Neural cell (in vitro differentiated cells): ENCODE results near the gene RNF213. TPM values are rescaled to one million over a fixed set of nuclear protein-coding genes. Genes with fewer than 3 reads are reported as not detected.

ENCODE experiments used
- H2AFZ ChIP-seq: fragments of 200-600, 300-800 bp; sonication (generic), shearing (Covaris generic); 2 replicates; pipeline ENCODE4 v1.6.0; 2014; ENCODE audit warnings: low read depth, mild to moderate bottlenecking, antibody characterized with exemption, low read length, moderate library complexity
- H3F3A ChIP-seq: fragments of 200-600 bp; shearing (Covaris generic); 2 replicates; pipeline ENCODE4 v1.6.1; 2016; ENCODE audit warnings: mild to moderate bottlenecking, moderate library complexity, mixed read lengths, antibody characterized with exemption, low read length; ENCODE audit not compliant: insufficient read depth, poor library complexity, severe bottlenecking
- H3K27ac ChIP-seq: fragments of 200-600, 300-800 bp; sonication (generic), shearing (Covaris generic); 2 replicates; pipeline ENCODE4 v1.5.1; 2014; ENCODE audit warnings: mild to moderate bottlenecking, low read length, moderate library complexity
- H3K27me3 ChIP-seq: fragments of 300-800, 200-600 bp; sonication (generic), shearing (Covaris generic); 2 replicates; pipeline ENCODE4 v1.6.0; 2014; ENCODE audit warnings: mild to moderate bottlenecking, low read depth, low read length, moderate library complexity; ENCODE audit not compliant: insufficient read depth
- H3K36me3 ChIP-seq: fragments of 300-800, 200-600 bp; sonication (generic), shearing (Covaris generic); 2 replicates; pipeline ENCODE4 v1.5.1; 2014; ENCODE audit warnings: mild to moderate bottlenecking, antibody characterized with exemption, low read length, moderate library complexity; ENCODE audit not compliant: insufficient read depth
- H3K4me2 ChIP-seq: fragments of 300-800, 200-600 bp; sonication (generic), shearing (Covaris generic); 2 replicates; pipeline ENCODE4 v1.6.0; 2014; ENCODE audit warnings: mild to moderate bottlenecking, low read length
- H3K4me3 ChIP-seq: fragments of 300-800, 200-600 bp; sonication (generic), shearing (Covaris generic); 2 replicates; pipeline ENCODE4 v1.5.1; 2014; ENCODE audit warnings: mild to moderate bottlenecking, low read length, moderate library complexity
- H3K79me2 ChIP-seq: fragments of 200-600 bp; shearing (Covaris generic); replicated peaks from 2 replicates; pipeline ENCODE4 v1.6.0; 2014; ENCODE audit warnings: mild to moderate bottlenecking, low read length, moderate library complexity; ENCODE audit not compliant: insufficient read depth
- H3K9ac ChIP-seq: fragments of 300-800, 200-600 bp; sonication (generic), shearing (Covaris generic); 2 replicates; pipeline ENCODE4 v1.6.1; 2016; ENCODE audit warnings: mild to moderate bottlenecking, low read length, mixed read lengths
- H3K9me2 ChIP-seq: fragments of 200-600 bp; shearing (Covaris generic); 2 replicates; pipeline ENCODE4 v1.6.1; 2016; ENCODE audit warnings: mild to moderate bottlenecking, low read length, mixed read lengths; ENCODE audit not compliant: insufficient read depth
- H3K9me3 ChIP-seq: fragments of 200-600, 300-800 bp; sonication (generic), shearing (Covaris generic); 2 replicates; pipeline ENCODE4 v1.6.1; 2016; ENCODE audit warnings: mild to moderate bottlenecking, mixed run types, low read length, moderate library complexity, mixed read lengths
- H4K20me1 ChIP-seq: fragments of 200-600 bp; shearing (Covaris generic); 2 replicates; pipeline ENCODE4 v1.6.1; 2016; ENCODE audit warnings: mild to moderate bottlenecking, mixed run types; ENCODE audit not compliant: insufficient read depth
- EP300 ChIP-seq: fragments of 450-650 bp; conservative IDR thresholded peaks from 2 replicates; pipeline ENCODE4 v1.6.1; 2014; ENCODE audit warnings: antibody characterized with exemption, mild to moderate bottlenecking, moderate library complexity; ENCODE audit not compliant: poor library complexity, severe bottlenecking
- EZH2 ChIP-seq: fragments of 200-600, 300-800 bp; shearing (Covaris generic), sonication (generic); IDR thresholded peaks from 2 replicates; pipeline ENCODE4 v1.6.1; 2014; ENCODE audit warnings: antibody characterized with exemption, low read length, borderline replicate concordance, mild to moderate bottlenecking; ENCODE audit not compliant: insufficient read depth, poor library complexity, severe bottlenecking
- MXI1 ChIP-seq: fragments of 450-650 bp; conservative IDR thresholded peaks from 2 replicates; pipeline ENCODE4 v1.6.1; 2014; ENCODE audit warnings: antibody characterized with exemption, mild to moderate bottlenecking; ENCODE audit not compliant: poor library complexity, severe bottlenecking
- POLR2AphosphoS5 ChIP-seq: IDR thresholded peaks from 2 replicates; pipeline ENCODE4 v1.6.1; 2012
- RAD21 ChIP-seq: fragments of 450-650 bp; conservative IDR thresholded peaks from 2 replicates; pipeline ENCODE4 v1.6.1; 2014; ENCODE audit warnings: antibody characterized with exemption, mild to moderate bottlenecking, moderate library complexity
- SMC3 ChIP-seq: fragments of 450-650 bp; conservative IDR thresholded peaks from 2 replicates; pipeline ENCODE4 v1.6.1; 2014; ENCODE audit warnings: antibody characterized with exemption, mild to moderate bottlenecking, moderate library complexity; ENCODE audit not compliant: poor library complexity
- TAF1 ChIP-seq: IDR thresholded peaks from 2 replicates; pipeline ENCODE4 v1.6.1; 2012; ENCODE audit warnings: low read depth
- polyA plus RNA-seq: library from polyadenylated mRNA; depleted of rRNA; stranded (reverse); fragments of >200 nt; gene quantifications from 2 replicates; pipeline ENCODE4 v1.2.3, GENCODE V29; 2014
- TF ChIP-seq, protein P1 (sequence below): fragments of 450-650 bp; IDR thresholded peaks from 2 replicates; pipeline ENCODE4 v1.5.1; 2014; ENCODE audit warnings: antibody characterized with exemption, mild to moderate bottlenecking, moderate library complexity; ENCODE audit not compliant: poor library complexity, severe bottlenecking
- TF ChIP-seq, protein P2 (sequence below): IDR thresholded peaks from 2 replicates; pipeline ENCODE4 v1.6.1; 2012; ENCODE audit warnings: borderline replicate concordance

RNF213 gene
- polyA plus RNA-seq, 1 donor from 2014 or later = 1.5 TPM

DNA sequence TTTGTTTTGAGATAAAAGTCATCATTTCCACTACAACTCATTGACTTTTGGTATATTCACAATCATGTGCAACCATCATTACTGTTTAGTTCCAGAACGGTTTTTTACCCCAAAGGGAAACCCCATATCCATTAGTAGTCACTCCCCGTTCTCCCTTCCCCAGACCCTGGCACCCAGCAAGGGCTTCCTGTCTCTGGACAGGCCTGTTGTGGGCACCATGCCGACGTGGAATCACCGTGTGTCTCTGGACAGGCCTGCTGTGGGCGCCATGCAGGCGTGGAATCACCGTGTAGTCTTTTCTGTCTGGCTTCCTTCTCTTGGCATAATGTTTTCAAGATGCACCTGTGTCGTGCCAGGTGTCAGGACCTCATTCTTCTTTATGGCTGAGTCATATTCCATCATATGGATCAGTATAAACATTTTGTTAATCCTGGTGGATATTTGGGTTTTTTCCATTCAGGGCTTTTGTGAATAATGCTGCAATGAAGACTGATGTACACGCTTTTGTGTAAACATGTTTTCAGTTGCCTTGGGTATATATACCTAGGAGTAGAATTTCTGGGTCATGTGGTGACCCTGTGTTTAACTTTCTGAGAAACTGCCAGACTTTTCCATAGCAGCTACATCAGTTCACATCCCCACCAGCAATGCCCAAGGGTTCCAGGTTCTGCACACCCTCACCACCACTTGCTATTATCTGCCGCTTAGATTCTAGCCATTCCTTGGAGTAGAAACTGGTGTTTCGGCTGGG, 173.4 kb downstream of the RNF213 start:
- H3K9ac ChIP-seq = no peak overlapping the region
- H3K4me3 ChIP-seq = no peak overlapping the region
- no peak for TF ChIP-seq TAF1
- TF ChIP-seq EP300 = no peak
- no peak for TF ChIP-seq SMC3
- TF ChIP-seq RAD21 = no peak
- TF ChIP-seq POLR2AphosphoS5 = no peak
- TF ChIP-seq EZH2 = no peak
- TF ChIP-seq, protein P1, sequence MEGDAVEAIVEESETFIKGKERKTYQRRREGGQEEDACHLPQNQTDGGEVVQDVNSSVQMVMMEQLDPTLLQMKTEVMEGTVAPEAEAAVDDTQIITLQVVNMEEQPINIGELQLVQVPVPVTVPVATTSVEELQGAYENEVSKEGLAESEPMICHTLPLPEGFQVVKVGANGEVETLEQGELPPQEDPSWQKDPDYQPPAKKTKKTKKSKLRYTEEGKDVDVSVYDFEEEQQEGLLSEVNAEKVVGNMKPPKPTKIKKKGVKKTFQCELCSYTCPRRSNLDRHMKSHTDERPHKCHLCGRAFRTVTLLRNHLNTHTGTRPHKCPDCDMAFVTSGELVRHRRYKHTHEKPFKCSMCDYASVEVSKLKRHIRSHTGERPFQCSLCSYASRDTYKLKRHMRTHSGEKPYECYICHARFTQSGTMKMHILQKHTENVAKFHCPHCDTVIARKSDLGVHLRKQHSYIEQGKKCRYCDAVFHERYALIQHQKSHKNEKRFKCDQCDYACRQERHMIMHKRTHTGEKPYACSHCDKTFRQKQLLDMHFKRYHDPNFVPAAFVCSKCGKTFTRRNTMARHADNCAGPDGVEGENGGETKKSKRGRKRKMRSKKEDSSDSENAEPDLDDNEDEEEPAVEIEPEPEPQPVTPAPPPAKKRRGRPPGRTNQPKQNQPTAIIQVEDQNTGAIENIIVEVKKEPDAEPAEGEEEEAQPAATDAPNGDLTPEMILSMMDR = no peak
- no peak for TF ChIP-seq MXI1
- TF ChIP-seq, protein P2, sequence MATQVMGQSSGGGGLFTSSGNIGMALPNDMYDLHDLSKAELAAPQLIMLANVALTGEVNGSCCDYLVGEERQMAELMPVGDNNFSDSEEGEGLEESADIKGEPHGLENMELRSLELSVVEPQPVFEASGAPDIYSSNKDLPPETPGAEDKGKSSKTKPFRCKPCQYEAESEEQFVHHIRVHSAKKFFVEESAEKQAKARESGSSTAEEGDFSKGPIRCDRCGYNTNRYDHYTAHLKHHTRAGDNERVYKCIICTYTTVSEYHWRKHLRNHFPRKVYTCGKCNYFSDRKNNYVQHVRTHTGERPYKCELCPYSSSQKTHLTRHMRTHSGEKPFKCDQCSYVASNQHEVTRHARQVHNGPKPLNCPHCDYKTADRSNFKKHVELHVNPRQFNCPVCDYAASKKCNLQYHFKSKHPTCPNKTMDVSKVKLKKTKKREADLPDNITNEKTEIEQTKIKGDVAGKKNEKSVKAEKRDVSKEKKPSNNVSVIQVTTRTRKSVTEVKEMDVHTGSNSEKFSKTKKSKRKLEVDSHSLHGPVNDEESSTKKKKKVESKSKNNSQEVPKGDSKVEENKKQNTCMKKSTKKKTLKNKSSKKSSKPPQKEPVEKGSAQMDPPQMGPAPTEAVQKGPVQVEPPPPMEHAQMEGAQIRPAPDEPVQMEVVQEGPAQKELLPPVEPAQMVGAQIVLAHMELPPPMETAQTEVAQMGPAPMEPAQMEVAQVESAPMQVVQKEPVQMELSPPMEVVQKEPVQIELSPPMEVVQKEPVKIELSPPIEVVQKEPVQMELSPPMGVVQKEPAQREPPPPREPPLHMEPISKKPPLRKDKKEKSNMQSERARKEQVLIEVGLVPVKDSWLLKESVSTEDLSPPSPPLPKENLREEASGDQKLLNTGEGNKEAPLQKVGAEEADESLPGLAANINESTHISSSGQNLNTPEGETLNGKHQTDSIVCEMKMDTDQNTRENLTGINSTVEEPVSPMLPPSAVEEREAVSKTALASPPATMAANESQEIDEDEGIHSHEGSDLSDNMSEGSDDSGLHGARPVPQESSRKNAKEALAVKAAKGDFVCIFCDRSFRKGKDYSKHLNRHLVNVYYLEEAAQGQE = no peak
- no peaks in the 10 kb centered on the region for H3K79me2 ChIP-seq
- H3K9me3 ChIP-seq = no peaks in the 10 kb centered on the region
- no peak overlapping the region for H2AFZ ChIP-seq
- H3K36me3 ChIP-seq = no peaks in the 10 kb centered on the region
- H3F3A ChIP-seq = no peaks in the 10 kb centered on the region
- H3K27ac ChIP-seq = no peak overlapping the region
- H3K27me3 ChIP-seq = no peaks in the 10 kb centered on the region
- H4K20me1 ChIP-seq = no peaks in the 10 kb centered on the region
- no peak overlapping the region for H3K4me2 ChIP-seq
- H3K9me2 ChIP-seq = no peaks in the 10 kb centered on the region

DNA sequence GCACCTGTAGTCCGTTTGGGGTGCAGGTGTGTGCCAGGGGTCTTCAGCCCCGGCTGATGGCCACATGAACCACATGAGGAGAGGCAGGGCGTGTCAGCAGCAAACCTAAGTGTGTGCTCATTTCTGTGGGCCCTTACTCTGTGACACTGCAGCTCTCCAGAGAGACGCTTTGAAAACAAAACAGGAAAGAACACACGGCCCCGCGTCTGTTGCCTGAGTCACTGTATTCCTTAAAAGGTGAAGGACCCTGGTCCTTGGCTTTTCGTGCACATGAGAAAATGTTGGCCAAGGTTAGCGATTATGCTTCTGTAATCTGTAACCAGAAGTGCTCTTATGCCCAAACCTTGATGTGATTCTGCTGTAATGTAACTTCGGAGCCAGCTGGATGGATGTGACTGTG, 176.9 kb downstream of the RNF213 start:
- no peaks in the 10 kb centered on the region for H3K9me2 ChIP-seq
- H2AFZ ChIP-seq = no peak overlapping the region
- H3K27ac ChIP-seq = no peak overlapping the region
- no peaks in the 10 kb centered on the region for H3K27me3 ChIP-seq
- H3F3A ChIP-seq = no peaks in the 10 kb centered on the region
- H4K20me1 ChIP-seq = no peaks in the 10 kb centered on the region
- H3K9me3 ChIP-seq = no peaks in the 10 kb centered on the region
- H3K4me2 ChIP-seq = no peak overlapping the region
- H3K36me3 ChIP-seq = no peaks in the 10 kb centered on the region
- no peaks in the 10 kb centered on the region for H3K79me2 ChIP-seq
- TF ChIP-seq EP300 = no peak
- TF ChIP-seq, protein P1 = no peak
- no peak for TF ChIP-seq MXI1
- no peak for TF ChIP-seq SMC3
- TF ChIP-seq RAD21 = no peak
- TF ChIP-seq, protein P2 = no peak
- no peak for TF ChIP-seq POLR2AphosphoS5
- no peak overlapping the region for H3K4me3 ChIP-seq
- no peak overlapping the region for H3K9ac ChIP-seq
